Activated effector memory CD4-positive, alpha-beta T cell treated with anti-CD3 and anti-CD28 coated beads, Interleukin-2, amount 50 U/mL, for 16 hours (primary cell): Measurements from ENCODE around the gene PLET1.
A peak's percentile ranks its signal among the peaks of the same experiment; 100 is the strongest.

Source experiments
- DNase-seq: peaks from one replicate; pipeline ENCODE4 v3.0.0-alpha.2; 2020

Gene PLET1

GRCh38 chr11:112280268-112281126 is 19.8 kb upstream of the PLET1 start:
- peak; percentile 83 for DNase-seq

GRCh38 chr11:112279901-112280267 is 19.2 kb upstream of the PLET1 start:
- DNase-seq = peak; percentile 91

GRCh38 chr11:112278803-112279202 is 18.1 kb upstream of the PLET1 start:
- DNase-seq = no peak

- no peak for DNase-seq
Measured at GRCh38 chr11:112277941-112278340, 17.3 kb upstream of the PLET1 start.

- DNase-seq = no peak
Measured at GRCh38 chr11:112277029-112277428, 16.4 kb upstream of the PLET1 start.

GRCh38 chr11:112274007-112274783 is 13.5 kb upstream of the PLET1 start:
- DNase-seq = no peak

GRCh38 chr11:112273066-112273465 is 12.4 kb upstream of the PLET1 start:
- no peak for DNase-seq

- no peak for DNase-seq
Measured at GRCh38 chr11:112271242-112271641, 10.6 kb upstream of the PLET1 start.

- DNase-seq = no peak
Measured at GRCh38 chr11:112270551-112271180, 10.0 kb upstream of the PLET1 start.

- no peak for DNase-seq
Measured at GRCh38 chr11:112269139-112269538, 8.5 kb upstream of the PLET1 start.

- no peak for DNase-seq
Measured at GRCh38 chr11:112268406-112268805, 7.7 kb upstream of the PLET1 start.

- no peak for DNase-seq
Measured at GRCh38 chr11:112267188-112267591, 6.5 kb upstream of the PLET1 start.

- no peak for DNase-seq
Measured at GRCh38 chr11:112266410-112266778, 5.7 kb upstream of the PLET1 start.

GRCh38 chr11:112265659-112266409 is 5.2 kb upstream of the PLET1 start:
- DNase-seq = no peak

- DNase-seq = no peak
Measured at GRCh38 chr11:112255067-112255720, 5.5 kb downstream of the PLET1 start.

GRCh38 chr11:112253605-112254242 is 6.9 kb downstream of the PLET1 start:
- DNase-seq = no peak

GRCh38 chr11:112249871-112250610 is 10.6 kb downstream of the PLET1 start:
- DNase-seq = no peak

GRCh38 chr11:112248201-112248600 is 12.5 kb downstream of the PLET1 start:
- no peak for DNase-seq

GRCh38 chr11:112247201-112247600 is 13.5 kb downstream of the PLET1 start:
- DNase-seq = no peak

GRCh38 chr11:112241486-112241885 is 19.2 kb downstream of the PLET1 start:
- DNase-seq = no peak

- DNase-seq = no peak
Measured at GRCh38 chr11:112238041-112238440, 22.6 kb downstream of the PLET1 start.
